SK-N-MC (cell line): Measurements from ENCODE around the gene CLSTN2.

ENCODE experiments used
- EZH2 ChIP-seq: fragments of 200-600 bp; sonication (generic); IDR thresholded peaks from one replicate; pipeline ENCODE4 v1.6.1; 2017; ENCODE audit warnings: antibody characterized with exemption
- POLR2AphosphoS5 ChIP-seq: IDR thresholded peaks from 2 replicates; pipeline ENCODE4 v1.6.1; 2012; ENCODE audit warnings: mild to moderate bottlenecking, low read depth, low read length, borderline replicate concordance

DNA sequence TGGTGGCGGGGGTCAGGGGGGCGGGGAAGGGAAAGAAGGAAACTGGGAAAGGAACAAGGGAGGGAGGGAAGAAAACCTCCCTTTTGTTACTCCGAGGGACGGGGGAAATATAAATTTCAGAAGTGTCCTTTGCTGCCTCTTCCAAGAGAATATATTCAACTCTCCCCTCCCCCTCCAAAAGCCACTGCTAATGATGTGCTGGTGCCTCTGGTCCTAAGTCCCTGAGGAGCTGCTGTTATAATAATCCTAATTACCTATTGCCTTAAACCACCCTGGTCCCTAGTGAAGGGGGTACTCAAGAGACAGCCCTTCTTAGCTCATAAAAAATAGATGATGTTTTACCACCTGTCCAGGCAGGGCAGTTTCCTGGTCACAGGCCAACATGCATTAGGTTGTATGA is 624.6 kb downstream of the CLSTN2 start:
- TF ChIP-seq POLR2AphosphoS5 = no peak
- no peak for TF ChIP-seq EZH2
